Measurements from ENCODE around the gene PPFIA2. TPM values are rescaled to one million over a fixed set of nuclear protein-coding genes. Genes with fewer than 3 reads are reported as not detected.

Gene PPFIA2
- total RNA-seq, 4 donors from 2014 or later: 1.7 to 3.9 (median 2.0) TPM

DNA sequence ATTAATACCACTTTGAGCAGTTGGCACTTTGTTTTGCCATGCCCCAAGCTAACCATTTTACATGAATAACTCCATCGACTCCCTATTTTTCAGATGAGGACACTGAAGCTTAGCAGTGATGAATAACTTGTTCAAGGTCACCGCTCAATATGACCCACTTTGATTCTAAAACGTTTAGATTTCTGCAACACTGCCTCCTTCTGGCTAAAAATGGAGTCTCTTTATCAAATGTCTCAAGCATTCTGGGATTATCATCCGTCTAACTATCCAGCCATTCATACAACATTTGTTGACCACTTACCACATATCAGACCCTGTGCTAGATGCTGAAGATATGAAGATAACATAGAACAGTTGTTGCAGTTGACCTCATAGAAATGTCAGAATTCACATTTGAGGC is 298.0 kb downstream of the PPFIA2 start:
- intact Hi-C loops (cut with DNase I): no loop called here
- H3K36me3 ChIP-seq: no peaks in the 10 kb centered on the region
- no peak overlapping the region for H3K27ac ChIP-seq
- H3K9me3 ChIP-seq: no peaks in the 10 kb centered on the region
- H3K4me1 ChIP-seq: no peaks in the 10 kb centered on the region
- no peaks in the 10 kb centered on the region for H3K27me3 ChIP-seq
- DNase-seq: no peak
- WGBS, 2 donors: 62 to 68% methylated on average over 4 of the region's 4 CpGs
- TF ChIP-seq POLR2A (IDR thresholded peaks at IDR 0.05): no peak
- TF ChIP-seq, protein P1, sequence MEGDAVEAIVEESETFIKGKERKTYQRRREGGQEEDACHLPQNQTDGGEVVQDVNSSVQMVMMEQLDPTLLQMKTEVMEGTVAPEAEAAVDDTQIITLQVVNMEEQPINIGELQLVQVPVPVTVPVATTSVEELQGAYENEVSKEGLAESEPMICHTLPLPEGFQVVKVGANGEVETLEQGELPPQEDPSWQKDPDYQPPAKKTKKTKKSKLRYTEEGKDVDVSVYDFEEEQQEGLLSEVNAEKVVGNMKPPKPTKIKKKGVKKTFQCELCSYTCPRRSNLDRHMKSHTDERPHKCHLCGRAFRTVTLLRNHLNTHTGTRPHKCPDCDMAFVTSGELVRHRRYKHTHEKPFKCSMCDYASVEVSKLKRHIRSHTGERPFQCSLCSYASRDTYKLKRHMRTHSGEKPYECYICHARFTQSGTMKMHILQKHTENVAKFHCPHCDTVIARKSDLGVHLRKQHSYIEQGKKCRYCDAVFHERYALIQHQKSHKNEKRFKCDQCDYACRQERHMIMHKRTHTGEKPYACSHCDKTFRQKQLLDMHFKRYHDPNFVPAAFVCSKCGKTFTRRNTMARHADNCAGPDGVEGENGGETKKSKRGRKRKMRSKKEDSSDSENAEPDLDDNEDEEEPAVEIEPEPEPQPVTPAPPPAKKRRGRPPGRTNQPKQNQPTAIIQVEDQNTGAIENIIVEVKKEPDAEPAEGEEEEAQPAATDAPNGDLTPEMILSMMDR (IDR thresholded peaks at IDR 0.05): no peak
- no peak overlapping the region for H3K4me3 ChIP-seq (replicated peaks in 1 of 3)

DNA sequence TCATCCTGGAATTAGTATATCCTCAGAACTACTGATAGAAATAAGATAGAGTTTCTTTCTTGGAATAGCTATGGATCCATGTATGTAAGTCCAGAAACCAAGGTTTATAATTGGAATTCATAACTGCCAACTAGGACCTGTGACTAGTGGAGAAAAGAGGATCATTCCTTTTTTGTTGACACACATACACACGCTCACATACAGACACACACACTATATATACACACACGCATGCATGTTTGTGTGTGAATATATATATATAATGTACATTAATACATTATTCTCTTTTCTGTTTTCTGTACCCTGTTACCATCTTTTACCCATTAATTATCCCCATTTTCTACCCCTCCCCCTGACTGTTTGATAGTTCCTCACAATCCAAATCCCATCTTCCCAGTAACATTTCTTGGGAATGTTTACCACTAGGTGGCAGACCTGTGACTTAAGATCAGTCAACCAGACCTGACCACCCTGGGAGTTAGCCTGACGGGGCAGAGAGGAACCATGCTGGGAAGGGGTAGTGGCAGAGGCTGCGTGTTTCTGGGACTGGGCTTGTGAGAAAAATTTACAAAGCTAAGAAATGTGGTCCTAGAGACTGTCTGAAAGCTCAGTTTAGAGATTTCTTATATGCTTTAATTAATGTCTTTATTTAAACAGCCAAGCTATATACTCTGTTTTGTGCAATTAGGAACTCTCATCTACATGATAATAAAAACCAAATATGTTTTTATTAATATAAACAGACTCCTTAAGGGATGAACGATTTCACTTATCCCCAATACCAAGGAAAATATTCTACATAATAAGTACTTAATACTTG is 308.0 kb downstream of the PPFIA2 start:
- intact Hi-C loops (cut with DNase I): no loop called here
- H3K36me3 ChIP-seq: no peaks in the 10 kb centered on the region
- H3K4me1 ChIP-seq: no peaks in the 10 kb centered on the region
- H3K4me3 ChIP-seq (replicated peaks in 1 of 3): no peak overlapping the region
- DNase-seq: peak; percentile 32 to 47
- TF ChIP-seq, protein P1 (IDR thresholded peaks at IDR 0.05): peak in 5 of 6 experiments; percentile 38 to 68 (median 51)
- TF ChIP-seq POLR2A (IDR thresholded peaks at IDR 0.05): no peak
- no peaks in the 10 kb centered on the region for H3K9me3 ChIP-seq
- H3K27me3 ChIP-seq: no peaks in the 10 kb centered on the region
- 35 to 36% methylated on average over 5 of the region's 5 CpGs for WGBS, 2 donors
- no peak overlapping the region for H3K27ac ChIP-seq

DNA sequence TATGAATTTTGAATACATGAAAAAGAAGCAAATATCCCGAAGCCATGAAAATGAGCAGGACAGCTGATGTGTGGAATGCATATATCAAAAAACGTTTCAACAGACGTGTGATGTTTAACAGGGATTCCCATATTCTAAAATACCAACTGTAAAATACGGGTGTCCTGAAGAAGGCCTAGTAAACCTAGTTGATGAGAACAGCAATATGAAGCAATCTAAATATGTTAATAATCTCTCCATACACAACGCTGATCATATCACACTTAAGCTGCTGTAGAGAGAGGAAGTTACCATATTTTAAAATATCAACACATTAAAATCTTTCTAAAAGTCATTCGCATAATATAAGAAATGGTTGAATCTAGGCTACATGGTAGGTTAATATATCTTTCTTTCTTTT is 317.5 kb downstream of the PPFIA2 start:
- no peak overlapping the region for H3K4me3 ChIP-seq (replicated peaks in 1 of 3)
- WGBS, 2 donors: 80 to 90% methylated on average over 6 of the region's 6 CpGs
- no peaks in the 10 kb centered on the region for H3K9me3 ChIP-seq
- no peaks in the 10 kb centered on the region for H3K27me3 ChIP-seq
- intact Hi-C loops (cut with DNase I): no loop called here
- no peak overlapping the region for H3K27ac ChIP-seq
- DNase-seq: no peak
- TF ChIP-seq POLR2A (IDR thresholded peaks at IDR 0.05): no peak
- H3K36me3 ChIP-seq: no peaks in the 10 kb centered on the region
- no peaks in the 10 kb centered on the region for H3K4me1 ChIP-seq

DNA sequence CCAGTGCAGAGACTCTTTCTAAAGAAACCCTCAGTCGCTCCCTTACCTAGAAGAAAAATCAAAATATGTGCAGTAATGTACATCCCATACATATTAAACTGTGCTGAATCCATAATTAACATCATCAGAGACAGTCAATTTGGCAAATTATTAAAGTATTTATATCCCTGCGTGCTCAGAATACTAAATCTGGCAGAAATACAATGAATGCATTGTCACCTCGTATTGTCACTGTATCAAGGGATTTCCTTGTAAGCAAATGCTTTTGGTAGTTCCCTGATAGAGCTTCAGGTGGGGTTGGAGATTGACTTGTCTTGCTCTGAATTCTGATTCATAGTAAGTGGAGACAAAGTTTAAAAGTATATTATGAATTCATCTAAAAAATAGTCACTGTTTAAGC is 319.1 kb downstream of the PPFIA2 start:
- H3K27ac ChIP-seq: no peak overlapping the region
- TF ChIP-seq, protein P1 (IDR thresholded peaks at IDR 0.05): no peak
- TF ChIP-seq POLR2A (IDR thresholded peaks at IDR 0.05): no peak
- no peak overlapping the region for H3K4me3 ChIP-seq (replicated peaks in 1 of 3)
- DNase-seq: no peak
- no peaks in the 10 kb centered on the region for H3K4me1 ChIP-seq
- H3K36me3 ChIP-seq: no peaks in the 10 kb centered on the region
- intact Hi-C loops (cut with DNase I): no loop called here
- 69 to 71% methylated on average over 3 of the region's 3 CpGs for WGBS, 2 donors
- H3K9me3 ChIP-seq: no peaks in the 10 kb centered on the region
- H3K27me3 ChIP-seq: no peaks in the 10 kb centered on the region

DNA sequence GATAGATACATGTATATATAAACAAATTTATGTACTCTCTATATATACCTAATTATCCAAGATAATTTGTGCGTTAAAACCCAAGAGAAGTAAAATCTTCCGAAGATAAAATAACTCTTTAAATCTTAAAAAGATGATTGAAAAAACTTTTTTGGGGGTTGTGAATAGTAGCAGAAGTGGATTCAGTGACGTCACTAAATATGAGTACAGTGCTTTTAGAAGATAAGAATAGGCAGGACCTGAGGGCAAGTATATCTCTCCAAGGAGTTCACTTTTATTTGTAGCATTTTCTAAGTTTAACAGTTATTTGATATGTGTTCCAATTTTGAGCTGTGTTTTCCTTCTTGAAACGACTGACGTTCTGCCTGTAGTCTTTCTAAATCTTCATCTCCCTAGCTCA is 319.8 kb downstream of the PPFIA2 start:
- no peak for TF ChIP-seq POLR2A (IDR thresholded peaks at IDR 0.05)
- TF ChIP-seq, protein P1 (IDR thresholded peaks at IDR 0.05): no peak
- DNase-seq: no peak
- intact Hi-C loops (cut with DNase I): no loop called here
- Histone ChIP-seq H3K27me3 (no peaks in the 10 kb centered on the region), H3K9me3 (no peaks in the 10 kb centered on the region), H3K4me1 (no peaks in the 10 kb centered on the region), H3K36me3 (no peaks in the 10 kb centered on the region), H3K4me3 (replicated peaks in 1 of 3) (no peak overlapping the region), H3K27ac (no peak overlapping the region)
- 74 to 80% methylated on average over 5 of the region's 5 CpGs for WGBS, 2 donors
